Renal cortical epithelial cell (primary cell): Measurements from ENCODE around the gene PHF21A. TPM values are rescaled to one million over a fixed set of nuclear protein-coding genes. Genes with fewer than 3 reads are reported as not detected.
"Not testable (repeated sequence)": the region's sequence is repeated elsewhere in the genome, so short reads cannot be mapped to it uniquely, and the experiment has no call there.

Source experiments
- DNase-seq: peaks from one replicate; pipeline ENCODE4 v3.0.0-alpha.2; 2011; ENCODE audit warnings: low read depth
- total RNA-seq: library from RNA; depleted of rRNA; stranded (reverse); fragments of >200 nt; gene quantifications from 2 replicates; pipeline ENCODE4 v1.2.3, GENCODE V29; 2014

Gene PHF21A
- total RNA-seq, 1 donor from 2014 or later, result 27.7 TPM

GRCh38 chr11:45983471-45983845 is 137.8 kb downstream of the PHF21A start:
- DNase-seq, result no peak

DNA sequence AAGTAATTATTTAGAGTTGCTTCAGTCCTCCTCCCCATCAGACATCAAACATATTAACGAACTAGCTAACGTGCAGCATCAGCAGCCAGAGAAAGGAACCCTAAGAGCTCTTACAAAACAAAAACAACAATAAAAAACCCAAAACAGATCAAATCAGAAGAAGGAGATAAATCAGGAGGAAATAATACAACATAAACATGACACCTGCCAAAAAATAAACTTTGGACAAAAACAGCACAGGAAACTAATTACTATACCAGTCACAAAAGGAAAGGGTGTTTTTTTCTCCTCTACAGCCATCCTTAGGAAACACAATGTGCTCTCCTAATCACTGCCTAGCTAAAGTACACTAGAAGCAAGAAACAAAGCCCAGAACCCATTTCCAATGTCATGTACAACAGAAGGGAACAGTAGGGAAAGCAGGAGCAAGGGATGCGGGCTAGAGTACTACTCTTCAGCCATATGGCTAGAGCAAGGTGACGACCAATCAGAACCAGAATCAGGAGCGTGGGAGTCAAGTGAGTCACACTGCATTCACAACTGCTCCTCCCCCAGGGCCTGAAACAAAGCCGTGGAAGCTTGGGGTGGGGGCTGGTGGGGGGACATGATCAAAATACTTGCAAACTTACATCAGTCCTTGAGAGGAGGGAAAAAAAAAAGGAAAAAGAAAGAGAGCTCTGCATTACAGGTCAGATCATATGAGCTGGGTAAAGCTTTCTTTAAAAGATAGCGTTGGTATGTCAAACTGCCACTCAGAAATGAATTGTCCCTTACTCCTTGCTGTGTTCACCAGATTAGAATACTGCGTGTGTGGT is 138.4 kb downstream of the PHF21A start:
- DNase-seq, result peak; percentile 72

DNA sequence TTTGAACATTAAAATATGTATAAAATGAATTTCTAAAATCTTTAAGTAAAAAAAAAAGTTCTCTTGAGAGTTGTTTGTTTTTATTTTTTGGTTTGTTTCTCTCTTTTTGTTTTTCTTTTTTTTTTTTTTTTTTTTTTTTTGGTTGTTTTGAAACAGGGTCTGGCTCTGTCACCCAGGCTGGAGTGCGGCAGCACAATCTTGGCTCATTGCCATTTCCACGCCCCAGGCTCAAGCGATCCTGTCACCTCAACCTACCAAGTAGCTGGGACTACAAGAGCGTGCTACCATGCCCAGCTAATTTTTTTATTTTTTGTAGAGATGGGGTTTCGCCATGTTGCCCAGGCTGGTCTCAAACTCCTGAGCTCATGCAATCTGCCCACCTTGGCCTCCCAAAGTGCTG is 139.4 kb downstream of the PHF21A start:
- DNase-seq, result not testable (repeated sequence)

DNA sequence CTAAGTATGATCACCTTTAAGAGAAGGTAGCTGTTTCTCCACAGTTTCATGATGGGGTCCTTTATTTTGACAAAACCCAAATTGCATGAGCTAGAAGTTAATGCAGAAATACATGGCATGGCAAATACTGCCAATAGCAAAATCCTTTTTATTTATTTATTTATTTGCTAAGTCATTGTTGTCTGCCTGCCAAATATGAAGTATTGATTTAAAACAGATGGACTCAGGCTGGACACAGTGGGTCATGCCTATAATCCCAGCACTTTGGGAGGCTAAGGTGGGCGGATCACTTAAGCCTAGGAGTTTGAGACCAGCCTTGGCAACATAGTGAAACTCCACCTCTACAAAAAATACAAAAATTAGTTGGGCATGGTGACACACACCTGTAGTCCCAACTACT is 146.4 kb downstream of the PHF21A start:
- no peak for DNase-seq

GRCh38 chr11:45973601-45974000 is 147.7 kb downstream of the PHF21A start:
- DNase-seq, result no peak

DNA sequence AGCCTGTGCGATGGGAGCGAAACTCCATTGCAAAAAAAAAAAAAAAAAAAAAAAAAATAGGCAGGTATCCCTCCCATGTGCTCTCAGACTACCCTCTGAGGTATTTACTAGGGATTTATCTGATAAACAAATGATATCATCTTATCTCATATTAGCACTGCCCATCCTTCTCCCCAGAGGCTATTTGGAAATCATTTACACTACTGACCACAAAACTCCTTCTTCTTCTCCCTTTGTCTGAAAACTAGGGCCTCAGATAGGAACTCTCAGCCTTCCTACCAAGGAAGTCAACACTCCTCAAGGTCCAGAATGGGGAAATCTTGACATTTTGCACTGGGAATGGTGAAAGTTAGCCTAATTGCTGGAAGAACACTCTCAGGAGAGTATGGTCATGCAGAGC is 152.4 kb downstream of the PHF21A start:
- DNase-seq, result no peak

DNA sequence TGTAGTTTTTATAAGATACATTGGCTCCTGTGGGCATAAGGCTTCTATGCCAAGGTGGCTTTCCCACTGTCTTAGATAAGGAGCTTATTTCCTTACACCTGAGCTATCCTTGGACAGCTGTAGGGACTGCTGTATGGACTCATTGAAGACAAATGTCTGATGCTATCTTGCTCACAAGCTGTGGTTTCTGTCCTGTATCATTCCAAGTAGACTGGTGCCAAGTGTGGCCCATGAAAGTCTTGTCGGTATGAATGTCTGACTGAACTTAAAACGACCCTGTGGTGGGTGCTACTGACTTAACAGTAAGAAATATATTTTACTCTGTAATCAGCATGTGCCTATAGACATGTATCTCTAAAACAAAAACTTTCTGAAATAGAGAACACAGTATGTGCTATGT is 153.7 kb downstream of the PHF21A start:
- DNase-seq, result no peak

- DNase-seq, result peak; percentile 71
Observed at GRCh38 chr11:45964911-45965389, 156.3 kb downstream of the PHF21A start.

GRCh38 chr11:45961751-45962240 is 159.5 kb downstream of the PHF21A start:
- no peak for DNase-seq

DNA sequence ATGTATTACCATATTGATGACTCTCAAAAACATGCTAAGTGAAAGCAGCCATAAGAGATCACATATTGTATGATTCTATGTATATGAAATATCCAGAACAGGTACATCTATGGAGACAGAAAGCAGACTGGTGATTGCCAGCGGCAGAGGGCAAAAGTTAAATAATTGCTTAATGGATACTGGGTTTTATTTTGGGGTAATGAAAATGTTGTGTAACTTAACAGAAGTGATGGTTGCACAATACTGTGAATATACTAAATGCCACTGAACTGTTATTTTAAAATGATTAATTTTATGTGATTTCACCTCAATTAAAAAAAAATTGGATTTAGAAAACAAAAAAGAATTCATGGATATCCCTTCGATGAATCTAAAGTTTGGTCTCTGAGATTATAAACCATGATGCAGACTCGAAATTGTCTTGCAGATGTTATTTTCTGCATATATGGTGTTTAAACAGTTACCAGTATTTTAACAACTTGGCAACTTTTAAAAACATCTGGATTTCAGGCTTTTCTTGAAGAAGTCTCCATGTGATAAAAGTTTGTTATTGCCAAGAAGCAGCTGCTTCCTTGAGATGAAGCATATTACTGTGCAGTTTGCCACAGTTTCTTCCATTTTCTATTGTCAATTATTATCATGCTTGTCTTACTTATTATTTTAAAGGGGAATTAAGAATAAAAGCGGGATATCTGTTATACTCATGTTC is 160.7 kb downstream of the PHF21A start:
- no peak for DNase-seq

DNA sequence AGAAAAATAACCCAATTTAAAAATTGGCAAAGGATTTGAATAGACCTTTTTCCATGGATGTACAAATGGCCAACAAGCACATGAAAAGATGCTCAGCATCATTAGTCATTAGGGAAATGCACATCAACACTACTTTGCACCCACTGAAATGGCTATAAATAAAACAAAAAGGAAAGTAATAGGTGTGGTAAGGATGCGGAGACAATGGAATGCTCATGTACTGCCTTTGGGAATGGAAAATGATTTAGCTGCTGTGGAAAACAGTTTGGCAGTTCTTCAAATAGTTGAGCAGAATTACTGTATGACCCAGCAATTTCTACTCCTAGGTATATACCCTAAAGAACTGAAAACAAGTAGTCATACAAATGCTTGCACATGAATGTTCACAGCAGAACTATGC is 161.4 kb downstream of the PHF21A start:
- no peak for DNase-seq

DNA sequence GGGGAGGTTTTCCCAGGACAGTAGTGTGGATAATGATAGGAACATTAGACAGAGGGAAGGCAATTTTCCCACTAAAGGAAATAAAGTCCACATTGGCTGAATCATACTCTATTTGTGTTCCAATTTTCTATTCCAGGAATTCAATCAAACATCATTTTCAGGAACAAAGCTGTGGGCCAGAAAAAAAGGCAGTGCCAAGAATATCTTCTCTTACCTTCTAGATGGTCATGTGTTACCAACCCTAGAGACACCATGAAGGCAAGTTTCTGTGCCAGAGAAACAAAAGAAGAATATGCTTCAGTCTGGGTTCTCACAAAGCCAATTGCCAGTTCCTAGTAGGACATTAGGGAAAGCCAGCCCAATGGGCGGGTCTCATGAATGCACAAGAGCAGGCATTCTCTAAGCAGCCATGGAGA is 171.3 kb downstream of the PHF21A start:
- peak; percentile 6 for DNase-seq

DNA sequence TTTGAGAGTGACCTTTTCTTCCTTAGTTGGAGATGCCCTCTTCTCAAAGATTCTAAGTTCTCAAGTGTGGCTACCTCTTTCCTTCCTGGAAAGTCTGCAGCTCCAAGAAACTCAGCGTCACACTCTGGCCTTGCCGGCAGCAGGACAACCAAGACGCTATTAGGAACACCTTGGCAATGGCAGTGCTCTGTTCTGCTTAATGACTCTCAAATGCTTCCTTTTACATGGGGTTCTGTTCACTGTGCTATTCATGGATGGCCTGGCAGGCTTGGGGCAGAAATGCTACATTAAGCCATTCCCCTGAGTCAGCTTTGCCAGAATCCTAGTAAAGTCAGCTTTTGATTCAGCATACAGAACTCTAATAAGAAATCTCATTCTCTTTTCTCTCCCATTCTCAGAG is 172.9 kb downstream of the PHF21A start:
- DNase-seq, result peak; percentile 78

- no peak for DNase-seq
Observed at GRCh38 chr11:45947885-45948284, 173.4 kb downstream of the PHF21A start.

DNA sequence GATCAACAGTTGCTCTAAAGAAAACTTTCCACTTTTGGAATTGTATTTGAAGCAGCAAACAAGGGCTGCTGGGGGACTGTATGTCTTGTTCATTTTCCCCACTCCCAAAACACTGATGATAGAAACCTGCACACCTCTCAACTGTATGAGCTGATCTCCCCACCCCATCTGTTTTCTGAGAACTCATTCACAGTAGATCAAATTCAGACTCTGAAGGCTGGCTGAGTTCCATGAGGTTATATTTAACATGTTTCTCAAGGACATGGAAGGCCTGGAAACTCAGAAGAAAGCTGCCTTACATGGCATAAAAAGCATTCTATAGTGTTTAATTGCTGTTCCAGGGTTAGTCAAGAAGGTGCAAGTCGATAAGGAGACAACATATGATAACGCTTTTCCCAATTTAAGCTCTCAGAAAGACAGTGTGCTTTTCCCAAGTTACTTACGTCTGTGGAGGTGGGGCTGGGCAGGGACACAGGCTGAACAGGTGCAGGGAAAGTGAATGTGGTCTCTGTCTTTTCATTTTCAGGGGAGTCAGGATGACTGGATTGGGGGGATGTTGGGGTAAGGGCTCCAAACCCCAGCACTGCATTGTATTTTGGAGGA is 175.8 kb downstream of the PHF21A start:
- no peak for DNase-seq

DNA sequence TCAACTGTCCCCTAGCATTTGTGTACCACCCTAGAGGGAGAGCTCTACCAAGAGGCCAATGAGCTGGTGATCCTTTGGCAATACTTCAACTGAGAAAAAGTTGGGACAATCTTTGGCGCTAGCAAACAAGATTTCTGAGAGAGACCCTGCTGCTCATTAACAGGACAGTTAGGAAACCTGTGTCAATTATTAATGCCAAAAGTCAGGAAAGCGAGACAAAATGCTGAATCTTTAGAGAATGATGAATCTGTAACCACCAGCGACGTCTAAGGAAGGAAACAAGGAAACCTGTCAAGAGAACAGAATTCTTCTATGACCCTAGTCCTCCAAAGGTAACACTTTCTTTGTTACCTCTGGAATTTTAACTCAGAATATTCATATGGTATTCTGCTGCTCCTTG is 178.9 kb downstream of the PHF21A start:
- DNase-seq, result peak; percentile 83

DNA sequence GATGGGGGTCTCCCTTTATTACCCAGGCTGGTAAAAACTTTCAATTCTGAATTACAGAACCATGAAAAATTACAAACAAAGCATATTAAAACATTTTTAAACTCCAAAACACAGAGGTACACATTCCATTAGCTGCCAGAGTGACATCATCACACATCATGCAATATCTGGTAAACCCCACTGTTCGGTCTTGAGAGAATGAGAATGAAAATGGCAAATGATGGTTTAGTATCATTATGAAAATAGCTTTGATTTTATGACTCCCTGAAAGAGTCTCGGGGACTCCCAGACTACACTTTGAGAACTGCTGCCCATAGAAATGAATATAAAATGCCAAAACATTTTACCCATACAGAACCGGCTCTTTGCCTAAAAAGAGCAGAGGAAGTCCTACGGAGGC is 180.0 kb downstream of the PHF21A start:
- DNase-seq, result no peak

DNA sequence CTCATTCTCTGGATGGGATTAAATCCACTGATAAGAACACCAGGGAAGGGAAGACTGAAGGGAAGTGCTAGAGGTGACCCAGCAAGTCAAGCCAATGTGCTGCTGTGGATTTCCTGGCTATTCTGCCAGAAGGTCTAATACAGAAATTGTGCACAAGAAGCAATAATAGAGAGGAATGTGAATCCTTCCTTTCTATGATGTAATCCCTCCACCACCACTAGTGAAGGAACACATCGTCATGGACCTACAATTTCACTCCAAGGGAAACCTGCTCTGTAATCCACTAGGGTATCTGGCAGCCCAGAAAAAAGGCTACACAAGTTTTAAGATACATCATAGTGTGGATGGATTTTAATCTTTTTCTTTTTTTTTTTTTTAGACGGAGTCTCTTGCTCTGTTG is 181.4 kb downstream of the PHF21A start:
- peak; percentile 31 for DNase-seq

GRCh38 chr11:45937916-45938315 is 183.3 kb downstream of the PHF21A start:
- no peak for DNase-seq

GRCh38 chr11:45936511-45937054 is 184.7 kb downstream of the PHF21A start:
- no peak for DNase-seq

- DNase-seq, result no peak
Observed at GRCh38 chr11:45935349-45936064, 185.7 kb downstream of the PHF21A start.
